Measurements from ENCODE around the gene ACD.
"Not testable (repeated sequence)": the region's sequence is repeated elsewhere in the genome, so short reads cannot be mapped to it uniquely, and the experiment has no call there.

The ACD gene

DNA sequence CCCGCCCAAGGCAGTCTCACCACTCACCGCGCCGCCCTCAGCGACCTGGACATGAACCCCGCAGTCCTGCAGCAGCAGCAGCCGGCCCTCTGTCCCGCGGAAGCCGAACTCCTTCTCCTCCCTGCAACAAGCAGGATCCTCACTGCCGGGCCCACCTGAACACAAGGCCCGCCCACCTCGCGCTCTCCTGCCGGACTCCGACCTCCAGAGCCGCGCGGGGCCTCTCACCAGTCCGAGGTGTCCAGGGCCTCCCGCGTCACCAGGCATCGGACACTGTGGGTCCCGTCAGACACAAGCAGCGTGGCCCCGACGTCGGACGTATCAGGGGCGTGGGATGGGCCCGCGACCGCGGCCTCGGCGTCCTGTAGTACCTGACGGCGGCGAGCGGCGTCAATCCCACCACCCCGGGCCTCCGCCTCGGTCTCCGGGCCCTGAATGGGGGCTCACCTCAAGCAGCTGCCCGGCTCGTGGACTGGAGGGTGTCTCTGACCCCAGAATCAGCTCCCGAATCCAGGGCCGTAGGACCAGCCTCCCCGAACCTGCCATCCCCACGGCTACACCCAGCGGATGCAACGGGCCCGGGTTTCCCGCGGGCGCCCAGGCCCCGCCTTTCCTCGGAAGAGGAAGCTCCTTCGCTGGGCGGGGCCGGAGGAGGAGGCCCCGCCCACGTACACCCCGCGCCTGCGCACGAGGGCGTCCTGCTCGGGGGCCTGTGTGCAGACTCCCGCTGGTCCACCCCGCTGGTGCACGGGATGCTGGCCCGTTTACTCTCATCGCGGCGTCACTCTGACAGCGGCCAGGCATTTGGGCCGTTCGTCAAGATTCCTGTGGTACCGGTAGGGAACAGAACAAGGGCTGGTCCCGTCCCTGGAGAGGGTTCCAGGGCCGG, at the start of gene ACD:
ACD (minus strand) TSS at position 586 of the 889 bp plus-strand sequence; CDS start at position 546, 40 bp downstream.
- peak; percentile 91 for DNase-seq

DNA sequence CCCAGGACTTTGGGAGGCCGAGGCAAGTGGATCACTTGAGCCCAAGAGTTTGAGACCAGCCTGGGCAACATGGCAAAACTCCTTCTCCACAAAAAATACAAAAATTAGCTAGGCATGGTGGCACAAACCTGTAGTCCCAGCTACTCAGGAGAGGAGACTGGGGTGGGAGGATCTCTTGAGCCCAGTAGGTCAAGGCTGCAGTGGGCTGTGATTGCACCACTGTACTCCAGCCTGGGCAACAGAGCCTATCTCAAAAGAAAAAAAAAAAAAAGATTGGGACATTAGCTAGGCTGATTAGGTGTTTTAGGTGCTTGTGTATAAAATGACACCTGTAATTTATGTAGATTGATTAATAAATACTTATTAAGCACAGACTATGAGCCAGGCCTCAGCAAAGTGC, 49.0 kb upstream of the ACD start:
- no peak for DNase-seq

DNA sequence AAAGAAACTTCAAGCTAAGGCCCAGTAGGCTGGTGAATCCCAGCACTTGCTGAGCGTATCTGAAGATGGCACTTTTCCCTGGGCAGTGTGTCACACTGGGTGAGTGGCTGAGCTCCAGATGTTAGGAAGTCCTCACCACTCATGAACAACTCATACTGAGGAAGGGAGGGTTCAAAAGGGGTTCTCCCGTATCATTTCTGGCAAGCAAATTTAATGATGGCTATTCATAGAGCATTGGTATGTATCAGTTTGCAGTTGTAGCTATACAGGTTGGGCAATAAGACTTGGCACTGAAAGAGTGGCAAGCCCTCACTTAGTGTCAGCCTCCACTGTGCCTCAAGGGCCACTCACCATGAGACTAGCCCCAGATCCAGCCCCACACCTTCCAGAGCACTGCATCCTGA, 48.3 kb upstream of the ACD start:
- DNase-seq: no peak

DNA sequence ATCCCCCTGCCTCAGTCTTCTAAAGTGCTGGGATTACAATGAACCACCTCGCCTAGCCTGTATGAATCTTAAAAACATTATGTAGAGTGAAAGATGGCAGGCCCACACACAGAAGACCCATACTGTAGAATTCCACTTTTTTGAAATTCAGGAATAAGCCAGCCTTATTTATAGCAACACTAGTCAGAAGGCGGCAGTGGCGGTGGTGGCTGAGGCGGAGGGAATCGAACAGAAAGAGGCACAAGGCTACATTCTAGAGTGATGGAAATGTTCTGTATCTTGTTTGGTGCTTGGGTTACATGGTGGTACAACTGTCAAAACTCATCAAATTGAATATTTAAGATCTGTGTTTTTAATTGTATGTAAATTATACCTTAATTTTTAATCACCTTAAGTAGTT, 47.7 kb upstream of the ACD start:
- no peak for DNase-seq

DNA sequence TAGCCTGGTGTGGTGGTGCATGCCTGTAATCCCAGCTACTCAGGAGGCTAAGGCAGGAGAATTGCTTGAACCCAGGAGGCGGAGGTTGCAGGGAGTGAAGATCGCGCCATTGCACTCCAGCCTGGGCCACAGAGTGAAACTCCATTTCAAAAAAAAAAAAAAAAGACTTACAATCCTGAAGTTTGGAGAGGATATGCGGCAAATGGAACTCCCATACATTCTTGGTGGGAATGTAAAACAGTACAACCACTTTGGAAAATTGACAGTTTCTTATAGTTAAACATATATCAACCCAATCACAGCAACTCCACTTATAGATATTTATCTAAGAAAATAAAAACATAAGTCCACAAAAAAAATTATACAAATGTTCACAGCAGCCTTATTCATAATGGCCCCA, 47.1 kb upstream of the ACD start:
- no peak for DNase-seq

DNA sequence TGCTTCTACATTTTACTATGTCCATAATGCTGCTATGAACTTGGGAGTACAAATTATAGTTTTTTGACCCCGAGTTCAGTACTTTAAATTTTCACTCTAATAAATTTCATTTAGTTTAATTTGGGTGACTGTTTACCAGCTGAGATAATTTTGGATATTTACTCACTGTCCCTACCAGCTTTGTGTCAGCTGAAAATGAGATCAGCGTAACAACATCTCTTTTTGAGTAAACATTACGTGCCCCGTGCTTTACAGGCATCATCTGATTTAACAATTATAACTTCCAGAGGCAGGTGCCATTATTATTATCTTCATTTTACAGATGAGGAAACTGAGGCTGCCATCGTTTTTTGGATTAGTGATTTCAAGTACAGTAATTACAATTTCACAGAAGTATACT, 44.0 kb upstream of the ACD start:
- DNase-seq: no peak

DNA sequence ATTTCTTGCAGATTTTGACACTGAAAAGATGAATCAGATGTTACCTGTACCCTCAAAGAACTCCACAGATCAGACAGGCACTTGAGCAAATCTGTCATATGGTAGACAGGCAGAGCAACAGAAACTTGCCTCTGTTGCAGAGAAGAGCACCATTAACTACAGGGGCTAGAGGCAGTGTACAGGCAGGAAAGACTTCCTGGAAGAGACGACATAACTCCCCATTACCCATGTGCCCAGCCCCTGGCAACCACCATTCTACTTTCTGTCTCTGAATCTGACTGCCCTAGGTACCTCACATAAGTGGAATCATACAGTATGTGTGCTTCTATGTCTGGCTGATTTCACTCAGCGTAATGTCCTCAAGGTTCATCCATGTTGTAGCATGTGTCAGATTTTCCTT, 43.6 kb upstream of the ACD start:
- no peak for DNase-seq

DNA sequence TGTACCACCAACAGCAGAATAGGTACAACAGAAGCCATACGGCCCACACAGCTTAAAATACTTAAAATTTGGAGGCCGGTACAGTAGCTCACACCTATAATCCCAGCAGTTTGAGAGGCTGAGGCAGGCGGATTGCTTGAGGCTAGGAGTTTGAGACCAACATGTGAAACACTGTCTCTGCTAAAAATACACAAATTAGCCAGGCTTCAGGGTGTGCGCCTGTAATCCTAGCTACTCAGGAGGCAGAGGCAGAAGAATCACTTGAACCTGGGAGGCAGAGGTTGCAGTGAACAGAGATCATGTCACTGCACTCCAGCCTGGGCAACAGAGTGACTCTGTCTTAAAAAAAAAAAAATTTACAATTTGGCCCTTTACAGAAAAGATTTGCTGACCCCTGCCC, 42.1 kb upstream of the ACD start:
- DNase-seq: no peak

DNA sequence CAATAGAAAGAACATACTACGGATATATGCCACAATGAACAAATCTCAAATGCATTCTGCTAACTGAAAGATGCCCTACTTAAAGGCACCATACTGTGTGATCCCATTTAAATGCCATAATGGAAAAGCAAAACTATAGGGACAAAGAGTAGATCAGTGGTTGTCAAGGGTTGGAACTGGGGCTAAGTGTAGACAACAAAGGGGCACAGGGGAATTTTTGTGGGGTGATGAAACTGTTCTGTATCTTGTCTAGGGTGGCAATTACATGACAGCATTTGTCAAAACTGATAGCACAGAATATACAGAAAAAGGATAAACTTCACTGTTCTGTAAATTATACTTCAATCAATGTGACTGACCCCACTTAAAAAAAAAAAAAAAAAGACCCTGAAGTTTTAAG, 41.4 kb upstream of the ACD start:
- no peak for DNase-seq

DNA sequence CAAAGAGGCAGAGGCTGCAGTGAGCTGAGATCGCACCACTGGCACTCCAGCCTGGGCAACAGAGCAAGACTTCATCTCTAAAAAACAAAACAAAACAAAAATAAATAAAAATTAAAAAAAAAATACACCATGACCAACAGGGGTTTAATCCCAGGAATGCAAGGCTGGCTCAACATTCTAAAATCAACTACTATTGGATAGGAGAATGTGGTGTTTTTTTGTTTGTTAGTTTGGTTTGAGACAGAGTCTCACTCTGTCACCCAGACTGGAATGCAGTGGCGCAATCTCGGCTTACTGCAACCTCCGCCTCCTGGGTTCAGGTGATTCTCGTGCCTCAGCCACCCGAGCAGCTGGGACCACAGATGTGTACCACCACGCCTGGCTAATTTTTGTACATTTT, 39.2 kb upstream of the ACD start:
- DNase-seq: no peak

DNA sequence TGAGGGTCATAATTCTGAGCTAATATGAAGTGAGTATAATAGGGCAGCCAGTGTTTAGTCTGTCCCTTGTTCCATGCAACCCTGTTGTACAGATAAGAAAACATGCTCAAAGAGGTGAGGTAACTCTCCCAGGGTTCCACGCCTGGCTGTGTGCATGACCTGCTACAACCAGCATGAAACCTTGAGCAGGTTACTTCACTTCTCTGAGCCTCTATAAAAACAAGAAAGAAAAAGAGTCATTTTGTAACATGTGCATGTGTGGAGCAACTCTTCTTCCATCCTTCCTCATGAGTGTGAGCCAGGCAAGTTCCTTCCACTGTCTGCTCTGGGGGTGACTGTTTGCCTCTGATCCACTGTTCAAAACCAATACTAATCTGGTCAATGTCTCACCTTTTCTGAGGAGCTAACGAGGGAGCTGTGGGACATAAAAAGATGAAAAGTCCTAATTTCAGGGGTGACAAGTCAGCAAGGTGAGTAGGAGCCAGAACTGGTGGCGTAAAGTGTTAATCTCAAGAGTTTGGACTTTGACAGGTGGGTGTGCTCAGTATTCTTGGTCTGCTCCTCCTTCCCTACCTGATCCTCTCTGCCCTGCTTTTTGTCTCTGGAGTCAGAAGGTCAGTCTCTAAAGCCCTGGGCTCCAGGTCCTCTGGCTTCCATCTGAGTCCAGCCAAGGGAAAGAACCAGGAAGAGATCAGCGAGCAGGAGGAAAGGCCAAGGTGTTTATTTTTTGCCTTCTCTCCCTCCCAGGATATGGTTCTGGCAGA, 37.5 kb upstream of the ACD start:
- no peak for DNase-seq

DNA sequence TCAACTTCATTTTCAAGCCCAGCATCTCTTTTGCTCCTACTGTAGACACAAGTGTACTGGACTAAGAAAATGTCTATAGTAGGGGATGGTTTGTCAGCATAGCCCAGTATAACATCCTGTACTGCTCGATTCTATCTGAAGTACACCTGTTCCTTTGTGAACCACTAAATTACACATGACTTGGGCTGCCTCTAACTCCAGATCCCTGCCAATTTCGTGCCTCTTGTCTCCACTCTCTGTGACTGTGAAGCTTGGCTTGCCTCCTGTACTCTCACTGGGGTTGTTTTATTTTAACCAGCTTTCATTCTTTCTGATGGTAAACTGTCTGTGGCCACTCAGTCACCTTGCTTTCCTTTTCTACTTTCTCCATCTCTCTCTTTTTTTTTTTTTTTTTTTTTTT, 34.6 kb upstream of the ACD start:
- no peak for DNase-seq

DNA sequence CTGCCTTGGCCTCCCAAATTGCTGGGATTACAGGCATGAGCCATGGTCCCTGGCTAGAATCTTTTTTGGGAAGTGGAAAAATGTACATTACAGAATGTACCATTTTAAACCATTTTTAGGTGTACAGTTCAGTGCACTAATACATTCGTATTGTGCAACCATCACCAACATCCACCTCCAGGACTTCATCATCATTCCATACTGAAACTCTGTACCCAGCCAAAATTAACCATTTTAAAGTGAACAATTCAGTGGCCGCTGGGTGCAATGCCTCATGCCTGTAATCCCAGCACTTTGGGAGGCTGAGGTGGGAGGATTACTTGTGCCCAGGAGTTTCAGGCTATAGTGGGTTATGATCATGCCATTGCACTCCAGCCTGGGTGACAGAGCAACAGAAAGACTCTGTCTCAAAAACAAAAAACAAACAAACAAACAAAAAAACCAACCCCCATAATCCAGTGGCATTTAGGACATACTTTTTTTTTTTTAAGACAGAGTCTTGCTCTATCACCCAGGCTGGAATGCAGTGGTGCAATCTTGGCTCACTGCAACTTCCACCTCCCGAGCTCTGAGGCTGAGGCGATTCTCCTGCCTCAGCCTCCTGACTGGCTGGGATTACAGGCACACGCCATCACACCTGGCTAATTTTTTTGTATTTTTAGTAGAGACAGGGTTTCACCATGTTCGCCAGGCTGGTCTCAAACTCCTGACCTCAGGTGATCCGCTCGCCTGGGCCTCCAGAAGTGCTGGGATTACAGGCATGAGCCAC, 33.6 kb upstream of the ACD start:
- not testable (repeated sequence) for DNase-seq

DNA sequence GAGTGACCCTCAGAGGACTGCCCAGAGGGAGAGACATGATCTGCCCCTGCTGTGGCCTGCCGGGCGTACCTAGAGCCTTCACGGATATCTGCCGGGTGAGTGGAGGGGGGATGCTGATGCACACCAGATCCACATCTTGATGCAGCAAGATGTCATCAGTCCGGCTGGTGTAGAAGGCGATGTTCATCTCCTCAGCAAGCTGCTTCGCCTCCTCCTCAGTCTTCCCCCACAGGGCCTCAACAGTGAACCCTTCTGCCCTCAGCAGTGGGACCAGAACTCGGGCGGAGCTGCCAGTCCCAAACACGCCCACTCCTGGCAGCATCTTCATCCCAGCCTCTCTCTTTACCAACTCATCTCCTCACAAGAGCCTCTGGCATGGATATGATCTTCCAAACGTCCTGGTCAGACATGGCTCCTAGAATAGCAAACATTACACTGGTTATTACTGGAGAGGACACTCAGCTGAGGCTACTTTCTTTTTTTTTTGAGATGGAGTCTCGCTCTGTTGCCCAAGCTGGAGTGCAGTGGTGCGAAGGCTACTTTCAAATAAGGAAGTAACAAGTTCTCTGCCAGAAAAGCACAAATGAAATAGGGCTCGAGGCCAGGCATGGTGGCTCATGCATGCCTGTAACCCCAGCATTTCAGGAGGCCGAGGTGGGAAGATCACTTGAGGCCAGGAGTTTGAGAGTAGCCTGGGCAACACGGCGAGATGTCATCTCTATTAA, 25.5 kb upstream of the ACD start:
- no peak for DNase-seq

DNA sequence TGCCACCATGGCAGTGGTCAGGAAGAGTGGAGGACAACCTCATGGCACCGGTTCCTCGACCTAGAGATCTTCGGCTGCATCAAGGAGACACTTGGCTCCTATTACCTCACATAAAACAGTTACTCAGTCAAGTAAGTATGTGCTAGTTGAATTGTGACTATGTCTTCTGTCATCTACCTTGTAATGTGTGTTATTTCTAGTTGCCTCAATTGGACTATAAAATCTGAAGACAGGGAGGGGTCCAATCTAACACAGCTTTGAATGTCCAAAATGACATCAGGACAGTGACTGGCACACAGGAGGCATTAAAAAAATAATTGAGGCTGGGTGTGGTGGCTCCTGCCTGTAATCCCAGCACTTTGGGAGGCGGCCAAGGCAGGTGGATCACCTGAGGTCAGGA, 23.7 kb upstream of the ACD start:
- no peak for DNase-seq

DNA sequence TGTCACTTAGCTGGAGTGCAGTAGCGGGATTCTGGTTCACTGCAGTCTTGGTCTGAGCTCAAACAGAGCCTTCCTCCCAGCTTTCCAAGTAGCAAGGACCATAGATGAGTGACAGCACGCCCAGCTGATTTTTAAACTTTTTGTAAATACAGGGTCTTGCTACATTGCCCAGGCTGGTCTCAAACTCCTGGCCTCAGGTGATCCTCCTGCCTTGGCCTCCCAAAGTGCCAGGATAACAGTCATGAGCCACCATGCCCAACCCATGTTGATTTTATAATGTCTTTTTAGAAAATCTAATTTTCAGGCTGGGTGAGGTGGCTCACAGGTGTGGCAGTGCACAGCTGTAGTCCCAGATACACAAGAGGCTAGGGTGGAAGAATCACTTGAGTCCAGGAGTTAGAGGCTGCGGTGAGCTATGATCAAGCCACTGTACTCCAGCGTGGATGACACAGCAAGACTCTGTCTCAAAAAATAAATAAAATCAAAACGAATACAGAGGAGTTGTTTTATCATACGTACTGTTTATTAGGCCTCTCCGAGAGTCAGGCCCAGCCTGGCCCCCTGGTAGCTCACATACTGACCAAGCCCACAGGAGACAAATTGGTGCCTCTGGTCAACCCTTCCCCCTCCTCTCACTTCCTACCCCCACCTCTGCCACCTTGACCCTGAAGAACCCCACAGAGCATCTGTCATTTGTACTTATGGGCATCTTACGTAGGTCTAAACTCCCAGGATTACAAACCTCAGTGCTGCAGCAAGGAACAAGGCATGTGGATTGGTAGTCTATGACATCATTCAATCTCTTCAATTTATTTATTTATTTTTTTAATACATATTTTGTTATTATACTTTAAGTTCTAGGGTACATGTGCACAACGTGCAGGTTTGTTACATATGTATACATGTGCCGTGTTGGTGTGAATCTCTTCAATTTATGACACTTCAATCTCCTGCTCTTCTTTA, 20.2 kb upstream of the ACD start:
- DNase-seq: no peak

DNA sequence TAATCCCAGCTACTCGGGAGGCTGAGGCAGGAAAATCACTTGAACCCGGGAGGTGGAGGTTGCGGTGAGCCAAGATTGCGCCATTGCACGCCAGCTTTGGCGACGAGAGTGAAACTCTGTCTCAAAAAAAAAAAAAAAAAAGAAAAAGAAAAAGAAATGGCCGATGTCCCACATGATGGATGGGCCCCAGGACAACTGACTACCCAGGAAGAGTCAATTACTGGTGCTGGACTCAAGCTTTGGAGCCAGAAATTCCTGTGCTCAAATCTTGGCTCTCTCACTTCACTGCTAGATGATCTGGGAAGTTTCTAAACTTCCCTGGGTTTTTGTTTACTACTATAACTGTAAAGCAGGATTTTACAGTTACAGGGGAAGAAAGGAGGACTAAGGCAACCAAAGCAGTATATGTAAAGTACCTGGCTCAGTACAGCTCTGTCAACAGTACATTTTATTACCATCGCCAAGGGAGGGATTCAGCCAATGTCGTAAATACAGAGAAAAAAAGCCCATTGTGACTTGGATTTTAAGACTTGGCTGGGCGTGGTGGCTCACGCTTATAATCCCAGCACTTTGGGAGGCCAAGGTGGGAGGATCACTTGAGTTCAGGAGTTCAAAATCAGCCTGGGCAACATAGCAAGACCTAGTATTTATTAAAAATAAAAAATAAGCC, 18.4 kb upstream of the ACD start:
- no peak for DNase-seq

DNA sequence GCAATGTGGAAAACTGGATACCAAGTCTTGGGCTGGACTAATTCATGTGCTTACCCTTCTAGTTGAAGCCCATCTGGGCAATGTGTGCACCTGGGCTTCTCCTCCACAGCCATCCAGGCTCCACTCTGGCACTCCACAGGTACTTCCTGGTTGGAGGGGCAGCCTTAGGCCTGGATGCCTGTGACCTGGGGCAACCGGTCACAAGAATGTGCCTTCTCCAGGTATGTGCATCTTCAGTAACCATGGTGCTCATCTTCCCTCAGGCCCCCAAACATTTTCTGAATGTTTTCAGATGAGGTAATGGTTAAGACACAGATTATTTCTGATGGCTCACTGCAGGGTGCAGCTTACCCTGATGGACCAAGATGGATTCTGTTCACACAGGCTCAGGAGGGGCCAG, 17.7 kb upstream of the ACD start:
- no peak for DNase-seq

DNA sequence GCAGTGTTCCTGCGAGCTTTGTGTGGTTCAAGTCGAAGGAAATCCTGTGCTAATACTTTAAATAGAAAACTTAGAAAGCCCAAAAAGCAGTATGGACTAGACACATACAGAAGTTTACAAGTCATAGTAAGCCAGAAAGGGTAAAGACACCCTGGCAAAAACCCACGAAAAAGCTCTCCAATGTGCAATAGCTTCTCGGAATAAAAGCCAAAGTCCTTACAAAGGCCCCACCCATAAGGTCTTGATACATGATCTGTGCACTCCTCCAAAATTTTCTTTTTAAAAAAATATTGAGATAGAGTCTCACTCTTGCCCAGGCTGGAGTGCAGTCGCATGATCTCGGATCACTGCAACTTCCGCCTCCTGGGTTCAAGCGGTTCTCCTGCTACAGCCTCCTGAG, 16.9 kb upstream of the ACD start:
- DNase-seq: no peak

DNA sequence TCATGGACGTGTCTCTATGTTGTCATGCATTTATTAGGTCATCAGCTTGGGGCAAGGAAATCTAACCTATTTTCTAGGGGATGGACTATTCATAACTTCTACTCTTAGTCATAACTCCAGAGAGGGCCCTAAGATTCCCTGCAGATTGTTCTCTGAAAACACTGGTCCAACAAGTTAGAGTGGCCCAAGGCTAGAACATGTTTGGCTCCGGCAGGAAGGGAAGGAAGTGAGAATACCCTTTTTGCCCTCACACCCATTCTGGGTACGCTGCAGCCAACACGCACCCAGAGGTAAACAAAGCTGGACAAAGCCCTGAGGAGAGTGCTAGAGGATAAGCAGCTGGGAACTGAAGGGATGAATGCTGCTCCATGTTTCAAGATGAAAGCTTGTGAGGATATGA, 16.5 kb upstream of the ACD start:
- DNase-seq: no peak

DNA sequence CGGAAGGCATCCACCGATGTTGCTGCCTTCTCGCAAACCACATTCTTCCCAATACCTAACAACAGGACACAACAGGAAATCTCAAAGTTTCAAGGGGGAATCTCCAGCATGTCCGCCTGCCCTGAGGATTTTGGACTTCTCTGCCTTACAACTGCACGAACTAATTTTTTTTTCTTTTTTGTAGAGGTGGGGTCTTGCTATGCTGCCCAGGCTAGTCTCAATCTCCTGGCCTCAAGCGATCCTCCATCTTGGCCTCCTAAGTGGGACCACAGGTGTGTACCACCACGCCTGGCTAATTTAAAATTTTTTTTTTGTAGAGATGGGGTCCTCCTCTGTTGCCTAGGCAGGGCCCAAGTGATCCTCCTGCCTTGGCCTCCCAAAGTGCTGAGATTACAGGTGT, 15.9 kb upstream of the ACD start:
- no peak for DNase-seq
